NCI-H1436 treated with DMSO at 0.1 percent for 48 hours (cell line): ENCODE measurements around the gene CRB1.
"Not testable (repeated sequence)": the region's sequence is repeated elsewhere in the genome, so short reads cannot be mapped to it uniquely, and the experiment has no call there.

Source experiments
- DNase-seq: peaks from one replicate; lab custom pipeline; 2025; lab: John Stamatoyannopoulos, UW

CRB1 gene

GRCh38 chr1:197400522-197400902 lies 132.5 kb downstream of the CRB1 start:
- DNase-seq, result no peak

- DNase-seq, result no peak
Measured at GRCh38 chr1:197402189-197402588, 134.1 kb downstream of the CRB1 start.

DNA sequence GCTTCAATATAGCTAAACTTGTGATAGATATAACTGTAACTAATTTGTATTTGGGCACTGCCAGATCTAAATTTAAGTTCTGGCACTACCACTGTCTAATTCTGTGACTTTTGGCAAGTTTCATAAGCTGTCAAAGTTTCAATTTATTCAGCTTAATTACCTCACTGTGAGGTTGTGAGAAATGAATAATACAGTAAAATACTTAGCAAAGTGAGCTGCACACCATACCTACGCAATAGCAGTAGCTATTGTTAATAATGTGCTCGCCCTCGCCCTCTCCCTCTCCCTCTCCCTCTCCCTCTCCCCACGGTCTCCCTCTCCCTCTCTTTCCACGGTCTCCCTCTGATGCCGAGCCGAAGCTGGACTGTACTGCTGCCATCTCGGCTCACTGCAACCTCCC lies 136.7 kb downstream of the CRB1 start:
- DNase-seq, result not testable (repeated sequence)

DNA sequence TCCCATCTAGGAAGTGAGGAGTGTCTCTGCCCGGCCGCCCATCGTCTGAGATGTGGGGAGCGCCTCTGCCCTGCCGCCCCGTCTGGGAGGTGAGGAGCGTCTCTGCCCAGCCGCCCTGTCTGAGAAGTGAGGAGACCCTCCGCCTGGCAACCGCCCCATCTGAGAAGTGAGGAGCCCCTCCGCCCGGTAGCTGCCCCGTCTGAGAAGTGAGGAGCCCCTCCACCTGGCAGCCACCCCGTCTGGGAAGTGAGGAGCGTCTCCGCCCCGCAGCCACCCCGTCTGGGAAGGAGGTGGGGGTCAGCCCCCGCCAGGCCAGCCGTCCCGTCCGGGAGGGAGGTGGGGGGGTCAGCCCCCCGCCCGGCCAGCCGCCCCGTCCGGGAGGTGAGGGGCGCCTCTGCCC lies 137.6 kb downstream of the CRB1 start:
- not testable (repeated sequence) for DNase-seq

- DNase-seq, result no peak
Measured at GRCh38 chr1:197413564-197413963, 145.5 kb downstream of the CRB1 start.

DNA sequence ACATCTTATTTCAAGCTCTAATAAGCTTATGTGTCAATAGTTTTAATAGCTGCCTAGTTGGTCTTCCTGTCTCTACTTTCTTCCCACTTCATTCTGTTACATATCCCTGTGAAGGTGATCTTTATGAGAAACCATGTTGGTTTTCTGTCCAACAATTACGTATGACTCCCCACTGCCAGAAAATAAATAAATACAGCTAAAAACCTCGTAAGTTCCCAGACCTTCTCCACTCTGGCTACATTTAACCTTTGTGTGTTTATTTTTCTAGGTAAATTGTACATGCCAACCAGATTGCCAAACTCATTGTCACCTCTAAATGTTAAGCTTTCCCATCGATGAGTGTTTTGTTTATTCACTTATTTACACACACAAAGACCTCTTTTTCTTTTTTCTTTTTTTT lies 147.2 kb downstream of the CRB1 start:
- no peak for DNase-seq

- DNase-seq, result no peak
Measured at GRCh38 chr1:197418693-197419092, 150.6 kb downstream of the CRB1 start.

DNA sequence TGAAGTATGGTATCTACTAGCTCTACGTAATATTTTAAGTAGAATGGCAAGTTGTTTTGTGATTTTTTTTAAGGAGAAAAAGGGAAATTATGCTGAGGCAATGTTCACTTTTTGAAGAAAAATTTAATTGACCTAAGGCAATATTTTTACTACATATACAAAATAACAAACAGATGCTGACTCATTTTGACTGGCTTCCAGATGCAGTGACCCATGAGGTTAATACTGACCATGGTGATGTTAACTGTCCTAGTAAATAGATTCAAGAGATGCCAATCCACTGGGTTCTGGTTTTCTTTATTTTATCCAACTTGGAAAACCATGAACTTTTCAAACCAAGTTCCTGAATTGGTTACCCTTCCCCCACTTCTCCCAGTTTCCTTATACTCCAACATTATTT lies 154.9 kb downstream of the CRB1 start:
- no peak for DNase-seq

GRCh38 chr1:197424380-197424779 lies 156.3 kb downstream of the CRB1 start:
- DNase-seq, result no peak

DNA sequence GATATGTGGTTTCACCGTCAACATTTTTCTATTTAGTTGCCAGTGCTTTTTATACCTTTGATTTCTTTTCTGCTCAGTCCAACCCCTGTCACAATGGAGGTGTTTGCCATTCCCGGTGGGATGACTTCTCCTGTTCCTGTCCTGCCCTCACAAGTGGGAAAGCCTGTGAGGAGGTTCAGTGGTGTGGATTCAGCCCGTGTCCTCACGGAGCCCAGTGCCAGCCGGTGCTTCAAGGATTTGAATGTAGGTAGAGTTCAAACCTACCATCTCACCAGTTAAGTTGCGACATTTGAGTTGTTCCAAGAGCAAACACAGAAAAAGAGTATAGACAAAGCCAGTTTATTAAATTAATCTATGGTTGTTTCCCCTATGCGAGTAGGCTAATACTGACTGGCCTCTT lies 161.3 kb downstream of the CRB1 start:
- DNase-seq, result no peak

GRCh38 chr1:197435224-197435623 lies 167.2 kb downstream of the CRB1 start:
- DNase-seq, result no peak

DNA sequence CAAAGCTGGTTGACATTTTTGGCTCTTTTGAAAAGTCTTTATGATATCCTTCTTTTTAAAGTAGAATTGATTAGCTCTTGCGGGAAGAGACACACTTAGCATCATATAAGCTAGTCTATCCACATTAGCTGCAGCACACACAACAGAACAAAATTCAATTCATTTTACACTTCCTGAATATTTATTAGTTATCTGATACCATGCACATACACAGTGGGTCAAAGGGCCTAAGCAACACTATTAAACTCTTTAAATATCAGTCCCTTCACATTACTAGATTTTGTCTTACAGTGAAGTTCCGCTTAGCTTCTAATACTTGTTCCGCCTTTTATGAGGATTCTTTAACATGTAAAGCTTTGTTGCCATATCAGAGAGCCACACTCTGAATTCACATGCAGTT lies 169.5 kb downstream of the CRB1 start:
- no peak for DNase-seq

DNA sequence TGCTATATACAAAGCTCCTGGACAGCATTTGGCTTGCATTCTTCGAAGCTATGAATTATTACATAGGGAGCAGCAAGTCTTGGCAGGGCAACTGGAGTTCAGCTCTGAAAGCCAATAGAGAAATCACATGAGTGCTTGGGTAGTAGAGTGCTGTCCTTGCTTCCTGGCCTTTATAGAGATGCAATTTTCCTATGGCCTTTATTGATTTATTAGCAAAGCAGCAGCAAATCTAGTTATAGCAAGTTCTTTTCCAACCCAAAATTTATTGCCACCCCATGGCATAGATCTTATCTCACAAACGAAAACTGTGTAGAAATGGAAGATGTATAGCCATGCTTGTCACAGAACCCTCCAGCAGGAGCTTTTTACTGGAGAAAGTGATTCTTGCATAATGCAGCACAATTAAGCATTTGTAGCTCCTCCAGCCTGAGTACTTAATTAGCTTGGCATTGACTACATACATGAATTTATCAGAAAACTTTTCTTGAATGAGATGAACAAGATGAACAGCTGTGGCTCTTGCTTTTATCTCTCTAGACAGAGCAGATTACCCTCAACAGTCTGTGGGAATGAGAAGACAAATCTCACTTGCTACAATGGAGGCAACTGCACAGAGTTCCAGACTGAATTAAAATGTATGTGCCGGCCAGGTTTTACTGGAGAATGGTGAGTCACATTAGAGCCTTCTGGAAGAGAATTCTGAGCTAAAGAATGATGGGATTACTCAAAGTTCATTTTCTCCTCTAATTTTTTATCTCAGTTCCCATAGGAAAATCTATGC lies 170.1 kb downstream of the CRB1 start:
- no peak for DNase-seq

GRCh38 chr1:197439708-197440280 lies 171.7 kb downstream of the CRB1 start:
- DNase-seq, result no peak

- DNase-seq, result no peak
Measured at GRCh38 chr1:197440715-197441114, 172.7 kb downstream of the CRB1 start.

GRCh38 chr1:197441999-197442414 lies 174.0 kb downstream of the CRB1 start:
- DNase-seq, result no peak

DNA sequence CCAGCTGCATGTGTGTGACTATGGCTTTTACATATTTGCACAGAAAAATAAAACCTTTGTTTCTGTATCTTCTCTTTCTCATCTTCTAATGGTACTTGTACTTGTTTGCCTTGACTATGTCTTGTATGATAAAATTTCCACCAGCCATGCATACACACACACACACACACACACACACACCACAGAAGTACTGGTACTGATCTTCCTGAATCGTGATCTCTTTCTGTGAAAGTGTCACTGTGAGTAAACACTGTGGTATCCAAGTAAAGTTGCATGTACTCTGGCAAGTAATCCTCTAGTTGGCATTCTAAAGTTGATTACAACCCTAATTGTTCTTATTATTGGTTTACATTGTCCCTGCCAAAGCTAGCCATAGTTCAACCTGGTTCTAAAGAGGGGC lies 176.7 kb downstream of the CRB1 start:
- DNase-seq, result no peak

DNA sequence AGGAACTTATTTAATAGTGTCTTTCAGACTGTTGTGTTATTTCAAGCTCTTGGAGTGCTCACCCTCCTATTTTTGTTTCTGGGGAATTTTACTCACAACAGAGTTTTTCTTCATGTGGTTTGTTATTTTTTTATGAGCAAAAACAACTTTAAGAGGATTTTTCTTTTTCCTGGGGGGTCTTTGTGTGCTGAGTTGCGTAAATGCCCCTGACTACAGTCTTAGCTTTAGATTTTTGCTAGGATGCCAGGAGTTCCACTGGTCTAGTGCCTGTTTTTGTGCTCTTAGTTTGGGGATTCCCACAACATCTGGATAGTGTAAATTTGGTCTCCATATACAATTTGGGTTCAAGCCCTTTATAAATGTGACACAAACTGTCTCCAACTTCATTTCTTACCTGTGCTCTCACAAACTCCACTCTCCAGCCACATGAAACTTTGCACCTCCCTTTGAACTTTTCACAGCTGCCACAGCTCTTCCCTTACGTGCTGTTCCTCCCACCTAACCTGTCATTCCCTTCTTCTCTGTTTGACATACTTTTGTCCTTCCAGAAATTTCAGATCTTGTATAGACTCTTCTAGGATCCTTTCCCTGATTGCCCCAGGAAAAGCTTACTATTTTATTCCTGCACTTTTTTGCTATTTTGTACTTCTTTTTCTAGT lies 180.2 kb downstream of the CRB1 start:
- no peak for DNase-seq

DNA sequence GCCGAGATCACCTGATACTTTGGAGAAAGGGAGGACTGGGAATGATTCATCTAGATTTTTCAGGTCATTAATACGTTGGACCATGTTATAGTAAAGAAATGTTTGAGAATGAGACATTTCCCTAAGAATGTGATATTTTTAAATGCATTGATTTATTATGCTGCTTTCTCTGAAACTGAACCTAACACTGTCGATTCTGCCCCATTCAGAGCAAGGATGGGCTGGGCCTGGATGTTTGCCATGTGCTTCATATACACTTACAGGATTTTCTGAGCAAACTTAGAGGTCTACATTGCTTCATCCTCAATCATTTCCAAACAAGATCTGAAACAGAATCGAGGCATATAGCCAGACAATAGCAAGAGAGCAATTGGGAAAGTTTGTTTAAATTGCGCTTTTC lies 183.3 kb downstream of the CRB1 start:
- no peak for DNase-seq

GRCh38 chr1:197453376-197454058 lies 185.5 kb downstream of the CRB1 start:
- no peak for DNase-seq

DNA sequence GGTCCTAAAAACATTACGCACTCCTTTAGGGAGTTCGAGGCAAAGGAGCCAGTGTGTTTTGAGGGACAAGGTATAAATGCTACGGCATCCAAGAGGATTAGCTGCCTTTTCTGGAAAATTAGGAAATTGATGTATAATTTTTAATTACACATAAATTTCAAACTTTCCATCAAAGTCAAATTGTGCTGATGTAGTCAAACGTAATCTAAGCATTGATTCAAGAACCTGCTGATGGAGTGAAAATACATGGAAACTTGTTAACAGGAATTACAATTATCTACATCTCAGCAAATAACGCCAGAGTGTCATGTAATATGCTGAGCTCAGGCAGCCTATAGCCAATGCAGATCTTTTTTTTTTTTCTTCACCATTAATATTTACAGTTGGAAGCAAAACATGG lies 194.5 kb downstream of the CRB1 start:
- DNase-seq, result no peak

DNA sequence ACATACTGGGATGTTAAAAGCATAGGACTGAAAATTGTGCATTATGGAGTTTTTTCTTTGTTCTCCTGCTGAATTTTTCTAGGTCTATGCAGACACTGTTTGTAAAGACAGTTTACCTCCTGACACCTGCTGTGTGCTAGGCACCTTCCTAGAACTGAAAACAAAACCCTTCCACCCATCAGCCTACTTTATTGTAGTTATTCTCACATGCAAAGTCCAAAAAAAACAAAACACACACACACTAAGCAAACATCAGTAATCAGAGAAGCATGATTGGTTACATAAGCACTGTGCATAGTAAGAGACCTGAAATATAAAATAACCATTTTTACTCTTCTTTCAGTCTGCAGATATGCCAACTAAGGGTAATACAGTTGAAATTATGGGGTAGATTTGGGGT lies 195.1 kb downstream of the CRB1 start:
- no peak for DNase-seq

- no peak for DNase-seq
Measured at GRCh38 chr1:197464044-197464443, 196.0 kb downstream of the CRB1 start.
